Small intestine (tissue), 16 donors: ENCODE data around the gene NDUFS1. TPM values are rescaled to one million over a fixed set of nuclear protein-coding genes. Genes with fewer than 3 reads are reported as not detected.
A peak's percentile ranks its signal among the peaks of the same experiment; 100 is the strongest.
"Not testable (repeated sequence)": the region's sequence is repeated elsewhere in the genome, so short reads cannot be mapped to it uniquely, and the experiment has no call there.

Experiments
- DNase-seq, 2 donors: peaks; one replicate each; pipeline versions ENCODE4 v3.0.0 to v3.0.0-alpha.2; 2013
- FAIRE-seq: peaks from 2 replicates; lab custom pipeline; 2012; peaks lifted over from hg19 to GRCh38; lab: Jason Lieb, UNC
- H3K27ac ChIP-seq, 3 donors: one replicate each; pipeline ENCODE4 v1.5.1; 2013; ENCODE audit warnings: low read length in 2 of 3, mild to moderate bottlenecking in 2 of 3, control low read depth in 1 of 3, inconsistent platforms in 1 of 3, low read depth in 1 of 3, moderate library complexity in 1 of 3
- H3K27me3 ChIP-seq, 3 donors: one replicate each; pipeline ENCODE4 v1.6.1; 2013; ENCODE audit warnings: low read length in 3 of 3, inconsistent platforms in 1 of 3; ENCODE audit not compliant: control insufficient read depth in 3 of 3, insufficient read depth in 3 of 3
- H3K36me3 ChIP-seq, 3 donors: one replicate each; pipeline ENCODE4 v1.6.1; 2013; ENCODE audit warnings: low read length in 3 of 3, inconsistent platforms in 1 of 3, low read depth in 1 of 3, mild to moderate bottlenecking in 1 of 3, moderate library complexity in 1 of 3; ENCODE audit not compliant: control insufficient read depth in 3 of 3, insufficient read depth in 2 of 3
- H3K4me1 ChIP-seq, 3 donors: one replicate each; pipeline ENCODE4 v1.6.1; 2013; ENCODE audit warnings: low read length in 2 of 3, inconsistent platforms in 1 of 3, low read depth in 1 of 3, mild to moderate bottlenecking in 1 of 3, moderate library complexity in 1 of 3; ENCODE audit not compliant: control insufficient read depth in 3 of 3, insufficient read depth in 2 of 3
- H3K4me3 ChIP-seq, 3 donors: one replicate each; pipeline ENCODE4 v1.5.1; 2013; ENCODE audit warnings: low read length in 3 of 3, control low read depth in 1 of 3, inconsistent platforms in 1 of 3, low read depth in 1 of 3, mild to moderate bottlenecking in 1 of 3, moderate library complexity in 1 of 3
- H3K9me3 ChIP-seq, 2 donors: one replicate each; pipeline ENCODE4 v1.6.1; 2013; ENCODE audit warnings: low read depth in 1 of 2, low read length in 1 of 2; ENCODE audit not compliant: control insufficient read depth in 2 of 2, insufficient read depth in 1 of 2
- WGBS, 3 donors: extraction: QIAGEN DNeasy Blood & Tissue Kit; methylation state at CpG; one replicate each; pipeline ENCODE4 v1.1.7; 2013; 5-methylcytosine and 5-hydroxymethylcytosine counted together
- long read RNA-seq, 10 donors: transcript quantifications; one replicate each; lab custom pipeline, GENCODE V29; 2026
- polyA plus RNA-seq, 4 donors: library from polyadenylated mRNA; stranded (reverse) in 3 of 4; unstranded in 1 of 4; fragments of 200-250 nt in 3 of 4; fragments of 120-200 nt in 1 of 4; gene quantifications; one replicate each; pipeline versions ENCODE4 v1.2.1 to v1.2.3, GENCODE V29; 2013
- donor health status: healthy with polysubstance abuse.
- donor health status: control.
- donor health status: control.
- donor health status: Bipolar disorder and iron deficiency.
- donor health status: healthy.

The NDUFS1 gene
- 10 to 100 TPM; 33.5 to 60.5 (median 50.8) TPM for polyA plus RNA-seq
- long read RNA-seq, donor 1 = 0 reads
- long read RNA-seq, donor 2, full-length matches to known transcripts = 4 of 9 reads
- long read RNA-seq, donor 2, partial matches to known transcripts = 5 of 9 reads
- long read RNA-seq, donor 2, other reads (novel, unspliced or antisense) = 0 of 9 reads
- long read RNA-seq, donor 3, full-length matches to known transcripts = 1 of 24 reads
- long read RNA-seq, donor 3, partial matches to known transcripts = 23 of 24 reads
- long read RNA-seq, donor 3, other reads (novel, unspliced or antisense) = 0 of 24 reads
- long read RNA-seq, donor 4 = 0 reads
- long read RNA-seq, donor 5 = 0 reads
- long read RNA-seq, donor 6, full-length matches to known transcripts = 6 of 33 reads
- long read RNA-seq, donor 6, partial matches to known transcripts = 27 of 33 reads
- long read RNA-seq, donor 6, other reads (novel, unspliced or antisense) = 0 of 33 reads
- long read RNA-seq, donor 7 = 0 reads
- long read RNA-seq, donor 8, full-length matches to known transcripts = 1 of 1 reads
- long read RNA-seq, donor 8, partial matches to known transcripts = 0 of 1 reads
- long read RNA-seq, donor 8, other reads (novel, unspliced or antisense) = 0 of 1 reads
- long read RNA-seq, donor 9 = 0 reads
- long read RNA-seq, donor 10, full-length matches to known transcripts = 11 of 2,619 reads
- long read RNA-seq, donor 10, partial matches to known transcripts = 2,559 of 2,619 reads
- long read RNA-seq, donor 10, other reads (novel, unspliced or antisense) = 49 of 2,619 reads

- DNase-seq = peak; percentile 99
- WGBS, 3 donors = 0 to 1% (median 1%) methylated on average over 64 of the region's 64 CpGs
Measured at GRCh38 chr2:206159346-206160124, at the start of gene NDUFS1, which contains the start of gene EEF1B2. NDUFS1 (minus strand) TSS chr2:206159444; CDS start chr2:206153678, 5,766 bp downstream. EEF1B2 (plus strand) TSS chr2:206159895; CDS start chr2:206159980, 85 bp downstream.

GRCh38 chr2:206208900-206209299 is 49.7 kb upstream of the NDUFS1 start:
- no peaks in the 10 kb centered on the region for H3K36me3 ChIP-seq
- H3K9me3 ChIP-seq = no peaks in the 10 kb centered on the region
- DNase-seq (no peak), FAIRE-seq (no peak)
- H3K27me3 ChIP-seq = no peaks in the 10 kb centered on the region
- no peak overlapping the region for H3K27ac ChIP-seq
- no peaks in the 10 kb centered on the region for H3K4me1 ChIP-seq
- H3K4me3 ChIP-seq = no peak overlapping the region
- WGBS, 3 donors = 70 to 89% (median 81%) methylated on average over 7 of the region's 7 CpGs

More at GRCh38 chr2:206159346-206160124, at the start of gene NDUFS1, which contains the start of gene EEF1B2:
- Histone ChIP-seq H3K36me3 (peaks cover 2 to 19% (median 3%) of the 10 kb centered on the region in 3 donors), H3K4me1 (peaks cover 3 to 19% (median 3%) of the 10 kb centered on the region in 3 donors), H3K9me3 (no peaks in the 10 kb centered on the region), H3K27ac (peak within 1 kb of the TSS; percentile 58 to 94 (median 86)), H3K4me3 (peak within 1 kb of the TSS; percentile 73 to 95 (median 78)), H3K27me3 (no peaks in the 10 kb centered on the region)
- FAIRE-seq = no peak

GRCh38 chr2:206207316-206207715 is 48.1 kb upstream of the NDUFS1 start:
- not testable (repeated sequence) for H3K36me3 ChIP-seq, H3K4me1 ChIP-seq, H3K9me3 ChIP-seq, H3K27ac ChIP-seq, FAIRE-seq, H3K4me3 ChIP-seq, H3K27me3 ChIP-seq, DNase-seq
- 88 to 97% (median 91%) methylated on average over 2 of the region's 2 CpGs for WGBS, 3 donors

- Histone ChIP-seq H3K27ac (no peak overlapping the region), H3K27me3 (no peaks in the 10 kb centered on the region), H3K36me3 (no peaks in the 10 kb centered on the region), H3K9me3 (no peaks in the 10 kb centered on the region), H3K4me1 (no peaks in the 10 kb centered on the region), H3K4me3 (no peak overlapping the region)
- DNase-seq (no peak), FAIRE-seq (no peak)
- 60 to 74% (median 61%) methylated on average over 3 of the region's 3 CpGs for WGBS, 3 donors
Measured at GRCh38 chr2:206204710-206205109, 45.5 kb upstream of the NDUFS1 start.

GRCh38 chr2:206203331-206203730 is 44.1 kb upstream of the NDUFS1 start:
- no peak overlapping the region for H3K4me3 ChIP-seq
- H3K4me1 ChIP-seq = no peaks in the 10 kb centered on the region
- H3K27ac ChIP-seq = no peak overlapping the region
- H3K9me3 ChIP-seq = no peaks in the 10 kb centered on the region
- H3K27me3 ChIP-seq = no peaks in the 10 kb centered on the region
- DNase-seq (no peak), FAIRE-seq (no peak)
- H3K36me3 ChIP-seq = no peaks in the 10 kb centered on the region
- 93 to 96% (median 95%) methylated on average over 17 of the region's 17 CpGs for WGBS, 3 donors

- FAIRE-seq (no peak), DNase-seq (no peak)
- Histone ChIP-seq H3K4me3 (no peak overlapping the region), H3K27me3 (no peaks in the 10 kb centered on the region), H3K9me3 (no peaks in the 10 kb centered on the region), H3K36me3 (no peaks in the 10 kb centered on the region), H3K4me1 (no peaks in the 10 kb centered on the region), H3K27ac (no peak overlapping the region)
- WGBS, 3 donors = 75 to 88% (median 80%) methylated on average over 15 to 16 of the region's 16 CpGs
Measured at GRCh38 chr2:206202446-206202845, 43.2 kb upstream of the NDUFS1 start.

GRCh38 chr2:206201075-206201848 is 42.0 kb upstream of the NDUFS1 start:
- Histone ChIP-seq H3K27ac (no peak overlapping the region), H3K4me3 (no peak overlapping the region), H3K27me3 (no peaks in the 10 kb centered on the region), H3K36me3 (no peaks in the 10 kb centered on the region), H3K4me1 (no peaks in the 10 kb centered on the region), H3K9me3 (no peaks in the 10 kb centered on the region)
- DNase-seq (no peak), FAIRE-seq (no peak)
- 67 to 74% (median 73%) methylated on average over 5 of the region's 5 CpGs for WGBS, 3 donors
